SK-N-SH (cell line): ENCODE data around the gene FAT1. TPM values are rescaled to one million over a fixed set of nuclear protein-coding genes. Genes with fewer than 3 reads are reported as not detected.

Experiments used
- CTCF ChIA-PET: fragments of 300-600, 350-600 bp; formaldehyde crosslinking; extraction: SDS; loops from one replicate; lab custom pipeline; 2021; lab: Yijun Ruan, JAX
- POLR2A ChIA-PET: fragments of 350-600 bp; sonication (Branson Sonifier 250); formaldehyde crosslinking; extraction: SDS; loops from one replicate; lab custom pipeline; 2020; ENCODE audit warnings: antibody characterized with exemption, inconsistent platforms; lab: Yijun Ruan, JAX
- DNase-seq: peaks from one replicate; pipeline ENCODE4 v3.0.0; 2012
- H2AFZ ChIP-seq: fragments of 200-600 bp; sonication (generic); 2 replicates; pipeline ENCODE4 v1.8.1; 2016; ENCODE audit warnings: antibody characterized with exemption, mild to moderate bottlenecking, low read depth
- H3F3A ChIP-seq: fragments of 200-600 bp; sonication (generic); replicated peaks from 2 replicates; pipeline ENCODE3; 2016; ENCODE audit warnings: antibody characterized with exemption, mild to moderate bottlenecking; ENCODE audit not compliant: insufficient read depth
- H3K27ac ChIP-seq, 2 experiments: fragments of 200-500 bp in 1 of 2; fragments of 200-600 bp in 1 of 2; sonication (Bioruptor generic) in 1 of 2; sonication (generic), shearing (Covaris generic) in 1 of 2; 2 replicates each; pipeline versions ENCODE4 v1.5.1 to v1.6.1; 2014 to 2016; ENCODE audit warnings: low read depth in 2 of 2, inconsistent platforms in 1 of 2, low read length in 1 of 2, mild to moderate bottlenecking in 1 of 2, mixed read lengths in 1 of 2
- H3K27me3 ChIP-seq: fragments of 200-600 bp; sonication (generic), shearing (Covaris generic); 2 replicates; pipeline ENCODE4 v1.6.1; 2016; ENCODE audit warnings: mixed run types; ENCODE audit not compliant: insufficient read depth
- H3K36me3 ChIP-seq, 2 experiments: fragments of 200-500 bp in 1 of 2; fragments of 200-600 bp in 1 of 2; sonication (Bioruptor generic) in 1 of 2; sonication (generic) in 1 of 2; replicated peaks in 1 of 2; 2 replicates each; pipeline versions ENCODE3 to v1.5.1; 2014 to 2016; ENCODE audit warnings: low read length in 1 of 2, mild to moderate bottlenecking in 1 of 2; ENCODE audit not compliant: insufficient read depth in 2 of 2, control insufficient read depth in 1 of 2
- H3K4me1 ChIP-seq, 2 experiments: fragments of 200-500 bp in 1 of 2; fragments of 200-600 bp in 1 of 2; sonication (Bioruptor generic) in 1 of 2; sonication (generic), shearing (Covaris generic) in 1 of 2; 2 replicates each; pipeline versions ENCODE4 v1.5.1 to v1.6.1; 2014 to 2016; ENCODE audit warnings: low read depth in 1 of 2, low read length in 1 of 2, mixed run types in 1 of 2; ENCODE audit not compliant: insufficient read depth in 2 of 2, control insufficient read depth in 1 of 2
- H3K4me2 ChIP-seq: fragments of 200-600 bp; sonication (generic), shearing (Covaris generic); 2 replicates; pipeline ENCODE4 v1.6.1; 2017; ENCODE audit warnings: mixed run types
- H3K4me3 ChIP-seq, 2 experiments: fragments of 200-500 bp in 1 of 2; fragments of 200-600 bp in 1 of 2; sonication (Bioruptor generic) in 1 of 2; sonication (generic), shearing (Covaris generic) in 1 of 2; 2 replicates each; pipeline versions ENCODE4 v1.5.1 to v1.8.1; 2014 to 2016; ENCODE audit warnings: low read depth in 2 of 2, inconsistent platforms in 1 of 2, low read length in 1 of 2, mild to moderate bottlenecking in 1 of 2, mixed read lengths in 1 of 2, moderate library complexity in 1 of 2
- H3K79me2 ChIP-seq: fragments of 200-600 bp; sonication (generic); 2 replicates; pipeline ENCODE4 v1.8.1; 2017; ENCODE audit warnings: mild to moderate bottlenecking; ENCODE audit not compliant: insufficient read depth
- H3K9ac ChIP-seq: fragments of 200-600 bp; sonication (generic); 2 replicates; pipeline ENCODE4 v1.6.1; 2017; ENCODE audit warnings: mixed run types
- H3K9me2 ChIP-seq: fragments of 200-600 bp; sonication (generic); 2 replicates; pipeline ENCODE4 v1.6.1; 2017; ENCODE audit warnings: mixed run types
- H3K9me3 ChIP-seq: fragments of 200-600 bp; sonication (generic); 2 replicates; pipeline ENCODE4 v1.6.1; 2017; ENCODE audit warnings: mixed run types, mild to moderate bottlenecking, moderate library complexity
- H4K20me1 ChIP-seq: fragments of 200-600 bp; sonication (generic); 2 replicates; pipeline ENCODE4 v1.6.1; 2017; ENCODE audit warnings: mild to moderate bottlenecking, mixed run types; ENCODE audit not compliant: insufficient read depth
- FOXM1 ChIP-seq: IDR thresholded peaks from 2 replicates; pipeline ENCODE4 v1.4.0; 2012; ENCODE audit warnings: low read depth, mild to moderate bottlenecking
- GATA2 ChIP-seq: sonication (generic); formaldehyde crosslinking; IDR thresholded peaks from 2 replicates; pipeline ENCODE4 v1.5.0; 2020; ENCODE audit warnings: mild to moderate bottlenecking, missing genetic modification reagents
- NFIC ChIP-seq: IDR thresholded peaks from 2 replicates; pipeline ENCODE4 v1.4.0; 2012; ENCODE audit warnings: borderline replicate concordance
- NRF1 ChIP-seq: IDR thresholded peaks from 2 replicates; pipeline ENCODE4 v1.6.1; 2012; ENCODE audit warnings: low read depth, mild to moderate bottlenecking, low read length
- POLR2AphosphoS5 ChIP-seq: IDR thresholded peaks from 2 replicates; pipeline ENCODE4 v1.6.1; 2012; ENCODE audit warnings: low read depth, low read length
- RCOR1 ChIP-seq: fragments of 150-350 bp; IDR thresholded peaks from 2 replicates; pipeline ENCODE4 v1.6.1; 2017; ENCODE audit warnings: antibody characterized with exemption, low read length
- RXRA ChIP-seq: IDR thresholded peaks from 2 replicates; pipeline ENCODE4 v1.4.0; 2012; ENCODE audit warnings: low read depth, mild to moderate bottlenecking, borderline replicate concordance
- TAF1 ChIP-seq: IDR thresholded peaks from 2 replicates; pipeline ENCODE4 v1.6.1; 2012; ENCODE audit warnings: low read depth, mild to moderate bottlenecking, low read length, moderate library complexity, borderline replicate concordance
- WGBS: methylation state at CpG from one replicate; pipeline ENCODE4 v1.1.6; 2017; ENCODE audit warnings: low lambda C conversion rate; 5-methylcytosine and 5-hydroxymethylcytosine counted together
- polyA plus RNA-seq, 3 experiments: library from polyadenylated mRNA; depleted of rRNA; stranded (reverse); fragments of >200 nt; gene quantifications; 2 replicates each; pipeline ENCODE4 v1.2.3, GENCODE V29; 2012
- TF ChIP-seq, protein P1 (sequence below): IDR thresholded peaks from 2 replicates; pipeline ENCODE4 v1.4.0; 2012; ENCODE audit warnings: low read depth, borderline replicate concordance
- TF ChIP-seq, protein P2 (sequence below): IDR thresholded peaks from 2 replicates; pipeline ENCODE4 v1.4.0; 2012; ENCODE audit warnings: low read depth, borderline replicate concordance

FAT1 gene
- polyA plus RNA-seq, 1 of the 3 experiments (the other 2 are of a cell fraction): 41.3 TPM

DNA sequence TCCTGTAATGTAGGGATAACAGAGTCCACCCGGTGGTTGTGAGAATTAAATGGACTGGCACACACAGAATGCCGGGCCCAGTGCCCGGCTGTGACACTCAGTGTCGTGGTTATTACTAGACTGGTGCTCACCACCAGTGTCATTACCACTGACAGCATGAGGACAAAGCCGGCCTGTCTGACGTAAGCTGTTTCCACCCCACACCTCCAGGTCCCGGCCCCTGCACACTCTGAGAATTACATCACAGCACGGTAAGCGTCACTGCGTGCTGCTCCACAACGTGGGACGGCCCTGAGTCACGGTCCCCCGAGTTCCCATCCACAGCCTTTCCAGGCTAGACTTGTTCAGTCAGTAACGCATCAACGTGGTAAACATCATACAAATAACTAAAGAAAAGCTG, 22.9 kb downstream of the FAT1 start:
- TF ChIP-seq RXRA (no peak), TAF1 (no peak), FOXM1 (no peak), GATA2 (CRISPR knock-in tag) (no peak), NFIC (no peak), POLR2AphosphoS5 (no peak)
- TF ChIP-seq, protein P1, sequence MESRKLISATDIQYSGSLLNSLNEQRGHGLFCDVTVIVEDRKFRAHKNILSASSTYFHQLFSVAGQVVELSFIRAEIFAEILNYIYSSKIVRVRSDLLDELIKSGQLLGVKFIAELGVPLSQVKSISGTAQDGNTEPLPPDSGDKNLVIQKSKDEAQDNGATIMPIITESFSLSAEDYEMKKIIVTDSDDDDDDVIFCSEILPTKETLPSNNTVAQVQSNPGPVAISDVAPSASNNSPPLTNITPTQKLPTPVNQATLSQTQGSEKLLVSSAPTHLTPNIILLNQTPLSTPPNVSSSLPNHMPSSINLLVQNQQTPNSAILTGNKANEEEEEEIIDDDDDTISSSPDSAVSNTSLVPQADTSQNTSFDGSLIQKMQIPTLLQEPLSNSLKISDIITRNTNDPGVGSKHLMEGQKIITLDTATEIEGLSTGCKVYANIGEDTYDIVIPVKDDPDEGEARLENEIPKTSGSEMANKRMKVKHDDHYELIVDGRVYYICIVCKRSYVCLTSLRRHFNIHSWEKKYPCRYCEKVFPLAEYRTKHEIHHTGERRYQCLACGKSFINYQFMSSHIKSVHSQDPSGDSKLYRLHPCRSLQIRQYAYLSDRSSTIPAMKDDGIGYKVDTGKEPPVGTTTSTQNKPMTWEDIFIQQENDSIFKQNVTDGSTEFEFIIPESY: no peak
- 65% methylated on average over 11 of the region's 16 CpGs for WGBS
- DNase-seq: no peak
- Histone ChIP-seq H3K79me2 (peaks cover 100% of the 10 kb centered on the region), H2AFZ (no peak overlapping the region), H3K27ac (no peak overlapping the region), H3K4me3 (no peak overlapping the region), H3K9ac (no peak overlapping the region), H3K27me3 (no peaks in the 10 kb centered on the region; the same call in 1 of the 2 replicates), H3K36me3 (peaks cover 0 to 5% of the 10 kb centered on the region in 2 experiments), H3F3A (no peaks in the 10 kb centered on the region), H3K4me2 (0 out of 2 replicates have a peak overlapping the region, but pooled peaks have one; percentile 47), H3K9me3 (no peaks in the 10 kb centered on the region), H4K20me1 (peaks cover 30% of the 10 kb centered on the region), H3K4me1 (peaks cover 0 to 13% of the 10 kb centered on the region in 2 experiments; a peak in 1 of 4 replicates), H3K9me2 (no peaks in the 10 kb centered on the region)
- POLR2A ChIA-PET: no interaction called here
- CTCF ChIA-PET: no interaction called here

DNA sequence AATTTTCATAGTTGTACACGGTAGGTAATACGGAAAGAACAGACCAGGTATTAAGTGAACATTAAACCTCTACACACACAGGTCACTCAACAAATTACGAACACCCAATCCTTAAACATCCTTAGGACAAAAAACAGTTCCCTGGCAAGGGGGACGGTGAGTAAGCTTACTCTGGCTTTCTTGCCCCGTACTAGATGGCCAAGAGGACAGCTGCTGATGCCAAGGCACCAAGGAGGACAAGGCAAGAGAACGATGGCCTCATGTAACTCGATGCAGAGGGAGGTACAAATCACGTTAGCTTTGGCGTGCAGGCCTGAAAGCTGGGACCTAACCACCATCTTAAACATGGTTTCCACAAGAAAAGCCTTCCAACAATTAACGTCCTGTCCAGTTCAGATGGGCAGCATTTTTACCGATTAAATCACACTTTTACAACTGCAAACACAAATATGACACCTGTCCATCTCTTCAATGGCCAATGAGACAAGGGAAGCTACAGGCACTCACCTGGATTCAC, 23.7 kb downstream of the FAT1 start:
- peaks cover 100% of the 10 kb centered on the region for H3K79me2 ChIP-seq
- no peak overlapping the region for H3K4me2 ChIP-seq

More for the DNA sequence above, 23.7 kb downstream of the FAT1 start:
- Histone ChIP-seq H3K27ac (no peak overlapping the region), H3K36me3 (peaks cover 0 to 5% of the 10 kb centered on the region in 2 experiments), H3K27me3 (no peaks in the 10 kb centered on the region; the same call in 1 of the 2 replicates)
- no peak for TF ChIP-seq NRF1
- no peak for TF ChIP-seq RCOR1
- TF ChIP-seq, protein P2, sequence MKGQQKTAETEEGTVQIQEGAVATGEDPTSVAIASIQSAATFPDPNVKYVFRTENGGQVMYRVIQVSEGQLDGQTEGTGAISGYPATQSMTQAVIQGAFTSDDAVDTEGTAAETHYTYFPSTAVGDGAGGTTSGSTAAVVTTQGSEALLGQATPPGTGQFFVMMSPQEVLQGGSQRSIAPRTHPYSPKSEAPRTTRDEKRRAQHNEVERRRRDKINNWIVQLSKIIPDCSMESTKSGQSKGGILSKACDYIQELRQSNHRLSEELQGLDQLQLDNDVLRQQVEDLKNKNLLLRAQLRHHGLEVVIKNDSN: no peak
- TF ChIP-seq, all 33 proteins: peak for 0
- no peaks in the 10 kb centered on the region for H3K9me2 ChIP-seq
- H2AFZ ChIP-seq: no peak overlapping the region
- H3K9me3 ChIP-seq: no peaks in the 10 kb centered on the region
- WGBS: 51% methylated on average over 11 of the region's 11 CpGs
- H3K4me1 ChIP-seq: peaks cover 0 to 13% of the 10 kb centered on the region in 2 experiments; a peak in 1 of 4 replicates
- ChIA-PET POLR2A (no interaction called here), CTCF (no interaction called here)
- DNase-seq: no peak
- no peaks in the 10 kb centered on the region for H3F3A ChIP-seq
- no peak overlapping the region for H3K9ac ChIP-seq
- H4K20me1 ChIP-seq: peaks cover 30% of the 10 kb centered on the region
- H3K4me3 ChIP-seq: no peak overlapping the region
